ENCODE data around the gene SLC30A3. TPM values are rescaled to one million over a fixed set of nuclear protein-coding genes. Genes with fewer than 3 reads are reported as not detected.

The SLC30A3 gene
- total and polyA plus RNA-seq, 2 of the 13 experiments (the other 11 are each of a cell fraction or from before 2014, with no cell fraction given): 0.38 to 0.79 TPM

GRCh38 chr2:27264753-27265535, 2.1 kb upstream of the SLC30A3 start (continued):
- TF ChIP-seq ZNF496 (CRISPR knock-in tag; IDR thresholded peaks at IDR 0.05; ENCODE audit: insufficient replicate concordance) (no peak), ZNF652 (CRISPR knock-in tag; IDR thresholded peaks at IDR 0.05; ENCODE audit: borderline replicate concordance, low read depth) (no peak), ATF1 (CRISPR knock-in tag; IDR thresholded peaks at IDR 0.05) (no peak), PAXIP1 (CRISPR knock-in tag; conservative IDR thresholded peaks at IDR 0.05) (no peak), GLI4 (CRISPR knock-in tag; IDR thresholded peaks at IDR 0.05; ENCODE audit: borderline replicate concordance) (peak; percentile 66; the same call in 1 of the 2 replicates), ZNF333 (CRISPR knock-in tag; IDR thresholded peaks at IDR 0.05; ENCODE audit: borderline replicate concordance) (no peak), SP4 (CRISPR knock-in tag; IDR thresholded peaks at IDR 0.05) (peak; percentile 51; the same call in 1 of the 2 replicates), ZNF256 (CRISPR knock-in tag; conservative IDR thresholded peaks at IDR 0.05) (peak; percentile 56; the same call in 1 of the 2 replicates), PTBP1 (IDR thresholded peaks at IDR 0.05; ENCODE audit: low read depth, low read length, poor library complexity, severe bottlenecking) (peak; percentile 85), ZNF383 (CRISPR knock-in tag; IDR thresholded peaks at IDR 0.05; ENCODE audit: borderline replicate concordance) (no peak), POLR2G (IDR thresholded peaks at IDR 0.05; ENCODE audit: low read depth, low read length) (no peak), ZNF619 (CRISPR knock-in tag; IDR thresholded peaks at IDR 0.05) (no peak), ZNF414 (CRISPR knock-in tag; IDR thresholded peaks at IDR 0.05) (0 out of 2 replicates have a peak, but pooled peaks have one; percentile 51), ZNF484 (CRISPR knock-in tag; IDR thresholded peaks at IDR 0.05; ENCODE audit: borderline replicate concordance, low read depth) (no peak), ZBTB43 (CRISPR knock-in tag; conservative IDR thresholded peaks at IDR 0.05) (0 out of 2 replicates have a peak, but pooled peaks have one; percentile 19), SMARCC2 (IDR thresholded peaks at IDR 0.05) (no peak), PBX3 (CRISPR knock-in tag; IDR thresholded peaks at IDR 0.05; ENCODE audit: borderline replicate concordance) (0 out of 2 replicates have a peak, but pooled peaks have one; percentile 40), SYNCRIP (IDR thresholded peaks at IDR 0.05; ENCODE audit: insufficient read depth, low read depth, low read length) (no peak), ZBTB3 (CRISPR knock-in tag; IDR thresholded peaks at IDR 0.05; ENCODE audit: borderline replicate concordance, low read depth) (peak; percentile 45; the same call in 1 of the 2 replicates)
- TF ChIP-seq, protein P1, sequence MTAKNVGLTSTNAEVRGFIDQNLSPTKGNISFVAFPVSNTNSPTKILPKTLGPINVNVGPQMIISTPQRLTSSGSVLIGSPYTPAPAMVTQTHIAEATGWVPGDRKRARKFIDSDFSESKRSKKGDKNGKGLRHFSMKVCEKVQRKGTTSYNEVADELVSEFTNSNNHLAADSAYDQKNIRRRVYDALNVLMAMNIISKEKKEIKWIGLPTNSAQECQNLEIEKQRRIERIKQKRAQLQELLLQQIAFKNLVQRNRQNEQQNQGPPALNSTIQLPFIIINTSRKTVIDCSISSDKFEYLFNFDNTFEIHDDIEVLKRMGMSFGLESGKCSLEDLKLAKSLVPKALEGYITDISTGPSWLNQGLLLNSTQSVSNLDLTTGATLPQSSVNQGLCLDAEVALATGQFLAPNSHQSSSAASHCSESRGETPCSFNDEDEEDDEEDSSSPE (CRISPR knock-in tag; IDR thresholded peaks at IDR 0.05): peak; percentile 91
